SK-N-SH (cell line): ENCODE measurements around the gene PLBD2. TPM values are rescaled to one million over a fixed set of nuclear protein-coding genes. Genes with fewer than 3 reads are reported as not detected.

Source experiments
- CTCF ChIA-PET: fragments of 300-600, 350-600 bp; formaldehyde crosslinking; extraction: SDS; loops from one replicate; lab custom pipeline; 2021; lab: Yijun Ruan, JAX
- POLR2A ChIA-PET: fragments of 350-600 bp; sonication (Branson Sonifier 250); formaldehyde crosslinking; extraction: SDS; loops from one replicate; lab custom pipeline; 2020; ENCODE audit warnings: antibody characterized with exemption, inconsistent platforms; lab: Yijun Ruan, JAX
- DNase-seq: peaks from one replicate; pipeline ENCODE4 v3.0.0; 2012
- H2AFZ ChIP-seq: fragments of 200-600 bp; sonication (generic); 2 replicates; pipeline ENCODE4 v1.8.1; 2016; ENCODE audit warnings: antibody characterized with exemption, mild to moderate bottlenecking, low read depth
- H3F3A ChIP-seq: fragments of 200-600 bp; sonication (generic); replicated peaks from 2 replicates; pipeline ENCODE3; 2016; ENCODE audit warnings: antibody characterized with exemption, mild to moderate bottlenecking; ENCODE audit not compliant: insufficient read depth
- H3K27ac ChIP-seq, 2 experiments: fragments of 200-500 bp in 1 of 2; fragments of 200-600 bp in 1 of 2; sonication (Bioruptor generic) in 1 of 2; sonication (generic), shearing (Covaris generic) in 1 of 2; 2 replicates each; pipeline versions ENCODE4 v1.5.1 to v1.6.1; 2014 to 2016; ENCODE audit warnings: low read depth in 2 of 2, inconsistent platforms in 1 of 2, low read length in 1 of 2, mild to moderate bottlenecking in 1 of 2, mixed read lengths in 1 of 2
- H3K27me3 ChIP-seq: fragments of 200-600 bp; sonication (generic), shearing (Covaris generic); 2 replicates; pipeline ENCODE4 v1.6.1; 2016; ENCODE audit warnings: mixed run types; ENCODE audit not compliant: insufficient read depth
- H3K36me3 ChIP-seq, 2 experiments: fragments of 200-500 bp in 1 of 2; fragments of 200-600 bp in 1 of 2; sonication (Bioruptor generic) in 1 of 2; sonication (generic) in 1 of 2; replicated peaks in 1 of 2; 2 replicates each; pipeline versions ENCODE3 to v1.5.1; 2014 to 2016; ENCODE audit warnings: low read length in 1 of 2, mild to moderate bottlenecking in 1 of 2; ENCODE audit not compliant: insufficient read depth in 2 of 2, control insufficient read depth in 1 of 2
- H3K4me1 ChIP-seq, 2 experiments: fragments of 200-500 bp in 1 of 2; fragments of 200-600 bp in 1 of 2; sonication (Bioruptor generic) in 1 of 2; sonication (generic), shearing (Covaris generic) in 1 of 2; 2 replicates each; pipeline versions ENCODE4 v1.5.1 to v1.6.1; 2014 to 2016; ENCODE audit warnings: low read depth in 1 of 2, low read length in 1 of 2, mixed run types in 1 of 2; ENCODE audit not compliant: insufficient read depth in 2 of 2, control insufficient read depth in 1 of 2
- H3K4me2 ChIP-seq: fragments of 200-600 bp; sonication (generic), shearing (Covaris generic); 2 replicates; pipeline ENCODE4 v1.6.1; 2017; ENCODE audit warnings: mixed run types
- H3K4me3 ChIP-seq, 2 experiments: fragments of 200-500 bp in 1 of 2; fragments of 200-600 bp in 1 of 2; sonication (Bioruptor generic) in 1 of 2; sonication (generic), shearing (Covaris generic) in 1 of 2; 2 replicates each; pipeline versions ENCODE4 v1.5.1 to v1.8.1; 2014 to 2016; ENCODE audit warnings: low read depth in 2 of 2, inconsistent platforms in 1 of 2, low read length in 1 of 2, mild to moderate bottlenecking in 1 of 2, mixed read lengths in 1 of 2, moderate library complexity in 1 of 2
- H3K79me2 ChIP-seq: fragments of 200-600 bp; sonication (generic); 2 replicates; pipeline ENCODE4 v1.8.1; 2017; ENCODE audit warnings: mild to moderate bottlenecking; ENCODE audit not compliant: insufficient read depth
- H3K9ac ChIP-seq: fragments of 200-600 bp; sonication (generic); 2 replicates; pipeline ENCODE4 v1.6.1; 2017; ENCODE audit warnings: mixed run types
- H3K9me2 ChIP-seq: fragments of 200-600 bp; sonication (generic); 2 replicates; pipeline ENCODE4 v1.6.1; 2017; ENCODE audit warnings: mixed run types
- H3K9me3 ChIP-seq: fragments of 200-600 bp; sonication (generic); 2 replicates; pipeline ENCODE4 v1.6.1; 2017; ENCODE audit warnings: mixed run types, mild to moderate bottlenecking, moderate library complexity
- H4K20me1 ChIP-seq: fragments of 200-600 bp; sonication (generic); 2 replicates; pipeline ENCODE4 v1.6.1; 2017; ENCODE audit warnings: mild to moderate bottlenecking, mixed run types; ENCODE audit not compliant: insufficient read depth
- CHD2 ChIP-seq: fragments of 150-350 bp; IDR thresholded peaks from 2 replicates; pipeline ENCODE4 v1.6.1; 2018; ENCODE audit warnings: low read length; ENCODE audit not compliant: partially characterized antibody
- CTCF ChIP-seq: fragments of 200-600 bp; sonication (generic); IDR thresholded peaks from 2 replicates; pipeline ENCODE4 v1.6.1; 2017; ENCODE audit warnings: antibody characterized with exemption, mild to moderate bottlenecking, moderate library complexity
- ELF1 ChIP-seq: IDR thresholded peaks from 2 replicates; pipeline ENCODE4 v1.4.0; 2012
- EP300 ChIP-seq, 2 experiments: IDR thresholded peaks; 2 replicates each; pipeline versions ENCODE4 v1.4.0 to v1.6.1; 2012; ENCODE audit warnings: borderline replicate concordance in 1 of 2, low read depth in 1 of 2, low read length in 1 of 2
- FOSL2 ChIP-seq: IDR thresholded peaks from 2 replicates; pipeline ENCODE4 v1.4.0; 2012; ENCODE audit warnings: low read depth, mild to moderate bottlenecking, moderate library complexity, borderline replicate concordance
- FOXJ3 ChIP-seq: sonication (generic); formaldehyde crosslinking; IDR thresholded peaks from 2 replicates; pipeline ENCODE4 v1.5.1; 2020; ENCODE audit warnings: mild to moderate bottlenecking, missing genetic modification reagents
- GATA2 ChIP-seq: sonication (generic); formaldehyde crosslinking; IDR thresholded peaks from 2 replicates; pipeline ENCODE4 v1.5.0; 2020; ENCODE audit warnings: mild to moderate bottlenecking, missing genetic modification reagents
- MAX ChIP-seq: IDR thresholded peaks from 2 replicates; pipeline ENCODE4 v1.4.0; 2012; ENCODE audit warnings: low read depth
- NFIC ChIP-seq: IDR thresholded peaks from 2 replicates; pipeline ENCODE4 v1.4.0; 2012; ENCODE audit warnings: borderline replicate concordance
- POLR2AphosphoS5 ChIP-seq: IDR thresholded peaks from 2 replicates; pipeline ENCODE4 v1.6.1; 2012; ENCODE audit warnings: low read depth, low read length
- RAD21 ChIP-seq: IDR thresholded peaks from 2 replicates; pipeline ENCODE4 v1.6.1; 2012; ENCODE audit warnings: mild to moderate bottlenecking, low read length
- RCOR1 ChIP-seq: fragments of 150-350 bp; IDR thresholded peaks from 2 replicates; pipeline ENCODE4 v1.6.1; 2017; ENCODE audit warnings: antibody characterized with exemption, low read length
- REST ChIP-seq: IDR thresholded peaks from 2 replicates; pipeline ENCODE4 v1.6.1; 2012; ENCODE audit warnings: mild to moderate bottlenecking, low read depth, low read length, moderate library complexity
- SIN3A ChIP-seq: IDR thresholded peaks from 2 replicates; pipeline ENCODE4 v1.6.1; 2012; ENCODE audit warnings: low read depth, mild to moderate bottlenecking, low read length, moderate library complexity, borderline replicate concordance
- USF1 ChIP-seq: IDR thresholded peaks from 2 replicates; pipeline ENCODE4 v1.4.0; 2012; ENCODE audit warnings: low read depth, borderline replicate concordance
- USF2 ChIP-seq: fragments of 150-350 bp; IDR thresholded peaks from 2 replicates; pipeline ENCODE4 v1.6.1; 2017; ENCODE audit warnings: antibody characterized with exemption, low read length, low read depth, borderline replicate concordance
- YY1 ChIP-seq: IDR thresholded peaks from 2 replicates; pipeline ENCODE4 v1.4.0; 2012; ENCODE audit warnings: low read depth, mild to moderate bottlenecking
- ZBTB33 ChIP-seq: IDR thresholded peaks from 2 replicates; pipeline ENCODE4 v1.4.0; 2012; ENCODE audit warnings: low read depth, borderline replicate concordance
- WGBS: methylation state at CpG from one replicate; pipeline ENCODE4 v1.1.6; 2017; ENCODE audit warnings: low lambda C conversion rate; 5-methylcytosine and 5-hydroxymethylcytosine counted together
- polyA plus RNA-seq, 3 experiments: library from polyadenylated mRNA; depleted of rRNA; stranded (reverse); fragments of >200 nt; gene quantifications; 2 replicates each; pipeline ENCODE4 v1.2.3, GENCODE V29; 2012

PLBD2 gene
- polyA plus RNA-seq, 1 of the 3 experiments (the other 2 are of a cell fraction), result 15.2 TPM

GRCh38 chr12:113320401-113320800, 38.0 kb upstream of the PLBD2 start:
- H3K27ac ChIP-seq, result no peak overlapping the region
- no peaks in the 10 kb centered on the region for H3K9me3 ChIP-seq
- ChIA-PET POLR2A (no interaction called here), CTCF (interaction anchor here (0.7 to 1.8 kb wide), 4 partner anchors 9 to 105 kb away, joined by 3 to 4 read pairs (median 3); no protein-coding TSS in a partner anchor)
- H3K27me3 ChIP-seq, result no peaks in the 10 kb centered on the region
- no peak overlapping the region for H3K9ac ChIP-seq
- TF ChIP-seq ELF1 (no peak), CHD2 (no peak), EP300 (IDR thresholded peaks at IDR 0.05; ENCODE audit: borderline replicate concordance in 1 of 2, low read depth in 1 of 2, low read length in 1 of 2) (no peak), USF1 (no peak), NFIC (no peak), POLR2AphosphoS5 (no peak), FOXJ3 (no peak), CTCF (no peak), ZBTB33 (no peak), USF2 (no peak), RCOR1 (no peak), FOSL2 (no peak), YY1 (no peak), SIN3A (no peak), MAX (no peak), GATA2 (no peak), RAD21 (no peak), REST (no peak)
- 100% methylated on average over 2 of the region's 12 CpGs for WGBS
- H3K4me3 ChIP-seq, result no peak overlapping the region
- H3K9me2 ChIP-seq, result no peaks in the 10 kb centered on the region
- H3K4me1 ChIP-seq, result no peaks in the 10 kb centered on the region
- H3K36me3 ChIP-seq, result peaks cover 0 to 14% of the 10 kb centered on the region in 2 experiments
- H3K4me2 ChIP-seq, result no peak overlapping the region
- DNase-seq, result no peak
- no peaks in the 10 kb centered on the region for H4K20me1 ChIP-seq
- H3F3A ChIP-seq, result peaks cover 6% of the 10 kb centered on the region
- H3K79me2 ChIP-seq, result no peaks in the 10 kb centered on the region
- no peak overlapping the region for H2AFZ ChIP-seq
